Fibroblast of lung (primary cell): Measurements from ENCODE around the gene PCMTD2.

Source experiments
- CTCF ChIP-seq, 2 donors: IDR thresholded peaks in 1 of 2; conservative IDR thresholded peaks in 1 of 2; 1 replicate in 1 of 2; 2 replicates in 1 of 2; pipeline ENCODE4 v1.5.1; 2011 to 2012; ENCODE audit warnings: low read length in 2 of 2, control low read depth in 1 of 2, inconsistent platforms in 1 of 2, low read depth in 1 of 2, mild to moderate bottlenecking in 1 of 2
- EZH2 ChIP-seq: IDR thresholded peaks from 2 replicates; pipeline ENCODE4 v1.5.1; 2012; ENCODE audit warnings: low read length, control low read depth, mild to moderate bottlenecking; ENCODE audit errors: missing control alignments

- TF ChIP-seq CTCF (conservative IDR thresholded peaks at IDR 0.05 in 1 of 2, IDR thresholded peaks at IDR 0.05 in 1 of 2; ENCODE audit: low read depth in 1 of 2, low read length in 2 of 2) (no peak), EZH2 (no peak)
These were observed 16.6 kb upstream of the PCMTD2 start for GRCh38 chr20:64238851-64239387.
